Epithelial cell of esophagus (primary cell): ENCODE data around the gene SPDYE4.

ENCODE experiments used
- DNase-seq: peaks from one replicate; pipeline ENCODE4 v3.0.0; 2010; ENCODE audit warnings: low read depth
- H3K4me3 ChIP-seq: 2 replicates; pipeline ENCODE4 v1.5.1; 2011; ENCODE audit warnings: mild to moderate bottlenecking, low read length, control low read depth
- CTCF ChIP-seq: IDR thresholded peaks from 2 replicates; pipeline ENCODE4 v1.5.1; 2011; ENCODE audit warnings: low read depth, mild to moderate bottlenecking, low read length, control low read depth, inconsistent platforms; ENCODE audit not compliant: insufficient read depth; ENCODE audit errors: missing control alignments

The SPDYE4 gene

GRCh38 chr17:8793649-8794048 lies 35.3 kb upstream of the SPDYE4 start:
- DNase-seq, result no peak
- no peak for TF ChIP-seq CTCF
- H3K4me3 ChIP-seq, result no peak overlapping the region

GRCh38 chr17:8792646-8793045 lies 34.3 kb upstream of the SPDYE4 start:
- H3K4me3 ChIP-seq, result no peak overlapping the region
- TF ChIP-seq CTCF, result no peak
- no peak for DNase-seq

GRCh38 chr17:8791910-8792270 lies 33.5 kb upstream of the SPDYE4 start:
- peak; percentile 55 for DNase-seq
- H3K4me3 ChIP-seq, result no peak overlapping the region
- TF ChIP-seq CTCF, result no peak

GRCh38 chr17:8791248-8791909 lies 33.0 kb upstream of the SPDYE4 start:
- no peak for DNase-seq
- peak; percentile 17 for TF ChIP-seq CTCF
- H3K4me3 ChIP-seq, result no peak overlapping the region

- no peak overlapping the region for H3K4me3 ChIP-seq
- no peak for TF ChIP-seq CTCF
- DNase-seq, result no peak
These were observed 31.4 kb upstream of the SPDYE4 start for GRCh38 chr17:8789743-8790142.

GRCh38 chr17:8788998-8789397 lies 30.7 kb upstream of the SPDYE4 start:
- no peak for DNase-seq
- no peak overlapping the region for H3K4me3 ChIP-seq

More at GRCh38 chr17:8788998-8789397, 30.7 kb upstream of the SPDYE4 start:
- TF ChIP-seq CTCF, result no peak
